ENCODE data around the gene AK1. TPM values are rescaled to one million over a fixed set of nuclear protein-coding genes. Genes with fewer than 3 reads are reported as not detected.
"Not testable (repeated sequence)": the region's sequence is repeated elsewhere in the genome, so short reads cannot be mapped to it uniquely, and the experiment has no call there.

AK1 gene
- total RNA-seq, 4 donors from 2014 or later: 24.7 to 110 (median 62.4) TPM

GRCh38 chr9:127872369-127873222 is 4.9 kb downstream of the AK1 start:
- WGBS, 2 donors (ENCODE audit: low coverage in 1 of 2): 93% methylated on average over 19 of the region's 20 CpGs; no CpG with 5 or more reads in 1 of the 2 donors
- no peak for DNase-seq
- Histone ChIP-seq H3K4me3 (no peak overlapping the region), H3K4me1 (peaks cover 29 to 39% (median 35%) of the 10 kb centered on the region in 4 donors), H3K27ac (no peak overlapping the region), H3K9me3 (no peaks in the 10 kb centered on the region), H3K36me3 (no peaks in the 10 kb centered on the region), H3K27me3 (no peaks in the 10 kb centered on the region)
- TF ChIP-seq POLR2AphosphoS5 (IDR thresholded peaks at IDR 0.05): no peak
- TF ChIP-seq CTCF (IDR thresholded peaks at IDR 0.05): no peak
- TF ChIP-seq EP300 (IDR thresholded peaks at IDR 0.05; ENCODE audit: low read depth): no peak
- TF ChIP-seq POLR2A (IDR thresholded peaks at IDR 0.05): no peak
- intact Hi-C loops (cut with DNase I; ENCODE audit: low total_unique reads): loop anchor here (5.0 kb wide), 1 partner anchor 280 kb away; no protein-coding TSS in a partner anchor
- in situ Hi-C loops (cut with MboI; ENCODE audit: low pct_ligation_motif_present in 1 of 4, low pct_unique_long_range_greater_than_20kb in 1 of 4, low sequenced_read_pairs in 3 of 4): no loop called here

GRCh38 chr9:127871531-127871930 is 5.9 kb downstream of the AK1 start:
- Histone ChIP-seq H3K4me3 (no peak overlapping the region), H3K4me1 (peaks cover 25 to 30% (median 27%) of the 10 kb centered on the region in 4 donors), H3K27ac (no peak overlapping the region), H3K9me3 (no peaks in the 10 kb centered on the region), H3K36me3 (no peaks in the 10 kb centered on the region), H3K27me3 (no peaks in the 10 kb centered on the region)
- no peak for DNase-seq
- intact Hi-C loops (cut with DNase I; ENCODE audit: low total_unique reads) (loop anchor here (5.0 kb wide), 1 partner anchor 279 kb away; no protein-coding TSS in a partner anchor), in situ Hi-C loops (cut with MboI; ENCODE audit: low pct_ligation_motif_present in 1 of 4, low pct_unique_long_range_greater_than_20kb in 1 of 4, low sequenced_read_pairs in 3 of 4) (no loop called here)
- WGBS, 2 donors (ENCODE audit: low coverage in 1 of 2): 88 to 100% methylated on average over 3 to 9 of the region's 9 CpGs
- TF ChIP-seq POLR2AphosphoS5 (IDR thresholded peaks at IDR 0.05) (no peak), POLR2A (IDR thresholded peaks at IDR 0.05) (no peak), CTCF (IDR thresholded peaks at IDR 0.05) (no peak), EP300 (IDR thresholded peaks at IDR 0.05; ENCODE audit: low read depth) (no peak)

DNA sequence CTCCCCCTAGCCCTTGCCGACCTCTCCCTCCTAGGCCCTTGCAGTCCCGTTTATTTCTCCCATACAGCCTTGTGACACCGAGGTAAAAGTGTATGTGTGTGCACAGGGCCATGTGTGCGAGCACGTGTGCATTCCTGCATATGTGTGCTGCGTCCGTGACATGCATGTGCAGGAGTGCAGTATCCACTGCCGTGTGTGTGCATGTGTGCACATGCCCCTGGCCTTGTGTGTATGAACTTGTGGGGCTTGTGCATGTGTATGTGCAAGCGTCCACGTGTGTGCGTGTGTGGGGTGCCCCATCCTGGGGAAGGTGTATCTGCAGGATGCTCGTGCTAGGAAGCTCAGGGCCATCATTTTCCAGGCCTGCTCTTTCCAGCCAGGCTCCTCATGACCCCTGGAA is 6.6 kb downstream of the AK1 start:
- in situ Hi-C loops (cut with MboI; ENCODE audit: low pct_ligation_motif_present in 1 of 4, low pct_unique_long_range_greater_than_20kb in 1 of 4, low sequenced_read_pairs in 3 of 4): no loop called here
- DNase-seq: no peak
- 89% methylated on average over 12 of the region's 12 CpGs; no CpG with 5 or more reads in 1 of the 2 donors for WGBS, 2 donors (ENCODE audit: low coverage in 1 of 2)
- Histone ChIP-seq H3K36me3 (no peaks in the 10 kb centered on the region), H3K27ac (no peak overlapping the region), H3K9me3 (no peaks in the 10 kb centered on the region), H3K4me3 (no peak overlapping the region), H3K4me1 (peaks cover 19 to 23% (median 20%) of the 10 kb centered on the region in 4 donors), H3K27me3 (no peaks in the 10 kb centered on the region)
- intact Hi-C loops (cut with DNase I; ENCODE audit: low total_unique reads): loop anchor here (5.0 kb wide), 1 partner anchor 279 kb away; no protein-coding TSS in a partner anchor
- no peak for TF ChIP-seq POLR2A (IDR thresholded peaks at IDR 0.05)

- in situ Hi-C loops (cut with MboI; ENCODE audit: low pct_ligation_motif_present in 1 of 4, low pct_unique_long_range_greater_than_20kb in 1 of 4, low sequenced_read_pairs in 3 of 4); H3K9me3 ChIP-seq; H3K4me3 ChIP-seq; H3K36me3 ChIP-seq; H3K27ac ChIP-seq; DNase-seq; H3K27me3 ChIP-seq: not testable (repeated sequence)
- intact Hi-C loops (cut with DNase I; ENCODE audit: low total_unique reads): loop anchor here (5.0 kb wide), 1 partner anchor 278 kb away; no protein-coding TSS in a partner anchor
- peak in 3 of 5 experiments; percentile 9 to 26 (median 16) for TF ChIP-seq CTCF (IDR thresholded peaks at IDR 0.05)
- 60% methylated on average over 9 of the region's 9 CpGs; no CpG with 5 or more reads in 1 of the 2 donors for WGBS, 2 donors (ENCODE audit: low coverage in 1 of 2)
- peaks cover 11 to 16% (median 14%) of the 10 kb centered on the region in 4 donors for H3K4me1 ChIP-seq
Observed at GRCh38 chr9:127870153-127870491, 7.4 kb downstream of the AK1 start.
